ENCODE data around the gene CXCL3. TPM values are rescaled to one million over a fixed set of nuclear protein-coding genes. Genes with fewer than 3 reads are reported as not detected.

The CXCL3 gene
- total and polyA plus RNA-seq, 4 donors, result 0.07 to 0.96 (median 0.63) TPM

DNA sequence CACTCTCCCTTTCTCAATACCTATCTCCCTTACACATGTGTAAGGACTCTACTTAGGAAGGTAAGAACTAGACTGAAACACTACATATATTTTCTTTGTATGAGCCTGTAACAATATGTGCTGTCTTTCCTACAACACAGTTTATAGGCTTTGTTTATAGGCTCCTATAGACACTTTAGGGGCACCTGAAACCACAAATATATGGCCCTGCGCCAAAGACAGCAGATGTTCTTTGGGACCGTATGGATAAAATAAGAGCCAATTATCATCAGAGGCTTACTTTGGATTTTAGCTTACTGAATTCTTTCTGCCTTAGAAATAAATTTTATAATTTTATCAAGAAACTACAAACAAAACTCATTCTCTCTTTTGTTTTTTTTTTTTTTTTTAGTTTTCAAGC is 16.6 kb upstream of the CXCL3 start:
- H3K36me3 ChIP-seq (ENCODE audit: control insufficient read depth in 4 of 4, insufficient read depth in 3 of 4, low read depth in 1 of 4, low read length in 3 of 4), result no peaks in the 10 kb centered on the region
- DNase-seq (ENCODE audit: low spot score), result no peak
- WGBS, result 80% methylated on average over 2 of the region's 2 CpGs
- H3K4me1 ChIP-seq (ENCODE audit: control insufficient read depth in 4 of 4, insufficient read depth in 4 of 4, low read length in 3 of 4), result peaks cover 0 to 1% (median 0%) of the 10 kb centered on the region in 4 donors
- H3K9me3 ChIP-seq (ENCODE audit: control insufficient read depth in 4 of 4, low read length in 3 of 4), result no peaks in the 10 kb centered on the region
- no peaks in the 10 kb centered on the region for H3K27me3 ChIP-seq (ENCODE audit: control insufficient read depth in 4 of 4, insufficient read depth in 4 of 4, low read length in 3 of 4)
- H3K9ac ChIP-seq (ENCODE audit: low read depth in 1 of 2, low read length in 2 of 2), result no peak overlapping the region
- H3K4me3 ChIP-seq (ENCODE audit: low read depth in 1 of 3, low read length in 3 of 3), result no peak overlapping the region
- TF ChIP-seq JUND (IDR thresholded peaks at IDR 0.05) (no peak), SP1 (IDR thresholded peaks at IDR 0.05) (no peak), HNF4G (IDR thresholded peaks at IDR 0.05) (no peak)
- TF ChIP-seq, protein P1, sequence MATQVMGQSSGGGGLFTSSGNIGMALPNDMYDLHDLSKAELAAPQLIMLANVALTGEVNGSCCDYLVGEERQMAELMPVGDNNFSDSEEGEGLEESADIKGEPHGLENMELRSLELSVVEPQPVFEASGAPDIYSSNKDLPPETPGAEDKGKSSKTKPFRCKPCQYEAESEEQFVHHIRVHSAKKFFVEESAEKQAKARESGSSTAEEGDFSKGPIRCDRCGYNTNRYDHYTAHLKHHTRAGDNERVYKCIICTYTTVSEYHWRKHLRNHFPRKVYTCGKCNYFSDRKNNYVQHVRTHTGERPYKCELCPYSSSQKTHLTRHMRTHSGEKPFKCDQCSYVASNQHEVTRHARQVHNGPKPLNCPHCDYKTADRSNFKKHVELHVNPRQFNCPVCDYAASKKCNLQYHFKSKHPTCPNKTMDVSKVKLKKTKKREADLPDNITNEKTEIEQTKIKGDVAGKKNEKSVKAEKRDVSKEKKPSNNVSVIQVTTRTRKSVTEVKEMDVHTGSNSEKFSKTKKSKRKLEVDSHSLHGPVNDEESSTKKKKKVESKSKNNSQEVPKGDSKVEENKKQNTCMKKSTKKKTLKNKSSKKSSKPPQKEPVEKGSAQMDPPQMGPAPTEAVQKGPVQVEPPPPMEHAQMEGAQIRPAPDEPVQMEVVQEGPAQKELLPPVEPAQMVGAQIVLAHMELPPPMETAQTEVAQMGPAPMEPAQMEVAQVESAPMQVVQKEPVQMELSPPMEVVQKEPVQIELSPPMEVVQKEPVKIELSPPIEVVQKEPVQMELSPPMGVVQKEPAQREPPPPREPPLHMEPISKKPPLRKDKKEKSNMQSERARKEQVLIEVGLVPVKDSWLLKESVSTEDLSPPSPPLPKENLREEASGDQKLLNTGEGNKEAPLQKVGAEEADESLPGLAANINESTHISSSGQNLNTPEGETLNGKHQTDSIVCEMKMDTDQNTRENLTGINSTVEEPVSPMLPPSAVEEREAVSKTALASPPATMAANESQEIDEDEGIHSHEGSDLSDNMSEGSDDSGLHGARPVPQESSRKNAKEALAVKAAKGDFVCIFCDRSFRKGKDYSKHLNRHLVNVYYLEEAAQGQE (IDR thresholded peaks at IDR 0.05), result no peak
- no peak overlapping the region for H3K27ac ChIP-seq (ENCODE audit: low read depth in 1 of 2, low read length in 2 of 2)

DNA sequence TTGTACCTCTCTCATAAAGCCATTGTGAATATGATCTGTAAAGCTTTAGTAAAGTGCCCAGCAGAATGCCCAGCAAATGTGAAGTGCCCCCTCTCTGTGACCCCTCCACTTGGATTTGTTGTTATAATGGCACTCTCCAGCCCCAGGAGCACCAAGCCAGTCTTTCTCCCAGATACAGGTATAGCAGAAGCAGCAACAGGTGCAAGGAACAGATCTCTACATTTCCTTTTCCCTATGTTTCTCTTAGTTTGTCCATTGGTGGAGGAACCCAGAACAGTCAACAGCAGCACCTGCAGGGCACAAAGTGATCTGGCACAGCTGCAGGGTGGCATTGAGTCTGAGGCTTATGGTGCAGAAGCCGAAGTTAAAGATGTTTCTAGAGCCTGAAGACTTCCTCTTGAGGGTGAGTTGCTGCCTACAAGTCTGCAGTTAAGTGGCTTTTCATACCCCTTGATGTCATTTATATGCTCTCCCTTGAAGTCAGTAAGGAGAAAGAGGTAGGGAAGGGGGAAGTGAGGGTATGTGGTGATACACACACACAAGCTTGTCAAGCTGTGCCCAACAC is 16.1 kb upstream of the CXCL3 start:
- Histone ChIP-seq H3K4me1 (ENCODE audit: control insufficient read depth in 4 of 4, insufficient read depth in 4 of 4, low read length in 3 of 4) (peaks cover 0 to 1% (median 0%) of the 10 kb centered on the region in 4 donors), H3K9me3 (ENCODE audit: control insufficient read depth in 4 of 4, low read length in 3 of 4) (no peaks in the 10 kb centered on the region), H3K4me3 (ENCODE audit: low read depth in 1 of 3, low read length in 3 of 3) (no peak overlapping the region), H3K9ac (ENCODE audit: low read depth in 1 of 2, low read length in 2 of 2) (no peak overlapping the region), H3K27ac (ENCODE audit: low read depth in 1 of 2, low read length in 2 of 2) (no peak overlapping the region), H3K27me3 (ENCODE audit: control insufficient read depth in 4 of 4, insufficient read depth in 4 of 4, low read length in 3 of 4) (no peaks in the 10 kb centered on the region), H3K36me3 (ENCODE audit: control insufficient read depth in 4 of 4, insufficient read depth in 3 of 4, low read depth in 1 of 4, low read length in 3 of 4) (no peaks in the 10 kb centered on the region)
- no peak for DNase-seq (ENCODE audit: low spot score)
- 75% methylated on average over 1 of the region's 1 CpG for WGBS
- TF ChIP-seq SP1 (IDR thresholded peaks at IDR 0.05) (no peak), HNF4A (conservative IDR thresholded peaks at IDR 0.05) (no peak), JUND (IDR thresholded peaks at IDR 0.05) (no peak), NR2F2 (IDR thresholded peaks at IDR 0.05) (no peak), HNF4G (IDR thresholded peaks at IDR 0.05) (no peak), FOXA2 (IDR thresholded peaks at IDR 0.05) (no peak), RAD21 (IDR thresholded peaks at IDR 0.05) (no peak), GABPA (IDR thresholded peaks at IDR 0.05 in 1 of 2, conservative IDR thresholded peaks at IDR 0.05 in 1 of 2) (no peak), TAF1 (conservative IDR thresholded peaks at IDR 0.05) (no peak), FOXA1 (IDR thresholded peaks at IDR 0.05) (no peak), RXRA (IDR thresholded peaks at IDR 0.05) (no peak), EGR1 (IDR thresholded peaks at IDR 0.05; ENCODE audit: low read depth in 2 of 2) (no peak), YY1 (IDR thresholded peaks at IDR 0.05) (no peak)
- TF ChIP-seq, protein P2, sequence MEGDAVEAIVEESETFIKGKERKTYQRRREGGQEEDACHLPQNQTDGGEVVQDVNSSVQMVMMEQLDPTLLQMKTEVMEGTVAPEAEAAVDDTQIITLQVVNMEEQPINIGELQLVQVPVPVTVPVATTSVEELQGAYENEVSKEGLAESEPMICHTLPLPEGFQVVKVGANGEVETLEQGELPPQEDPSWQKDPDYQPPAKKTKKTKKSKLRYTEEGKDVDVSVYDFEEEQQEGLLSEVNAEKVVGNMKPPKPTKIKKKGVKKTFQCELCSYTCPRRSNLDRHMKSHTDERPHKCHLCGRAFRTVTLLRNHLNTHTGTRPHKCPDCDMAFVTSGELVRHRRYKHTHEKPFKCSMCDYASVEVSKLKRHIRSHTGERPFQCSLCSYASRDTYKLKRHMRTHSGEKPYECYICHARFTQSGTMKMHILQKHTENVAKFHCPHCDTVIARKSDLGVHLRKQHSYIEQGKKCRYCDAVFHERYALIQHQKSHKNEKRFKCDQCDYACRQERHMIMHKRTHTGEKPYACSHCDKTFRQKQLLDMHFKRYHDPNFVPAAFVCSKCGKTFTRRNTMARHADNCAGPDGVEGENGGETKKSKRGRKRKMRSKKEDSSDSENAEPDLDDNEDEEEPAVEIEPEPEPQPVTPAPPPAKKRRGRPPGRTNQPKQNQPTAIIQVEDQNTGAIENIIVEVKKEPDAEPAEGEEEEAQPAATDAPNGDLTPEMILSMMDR (IDR thresholded peaks at IDR 0.05; ENCODE audit: low read depth, low read length, missing input control), result no peak
- TF ChIP-seq, protein P3, sequence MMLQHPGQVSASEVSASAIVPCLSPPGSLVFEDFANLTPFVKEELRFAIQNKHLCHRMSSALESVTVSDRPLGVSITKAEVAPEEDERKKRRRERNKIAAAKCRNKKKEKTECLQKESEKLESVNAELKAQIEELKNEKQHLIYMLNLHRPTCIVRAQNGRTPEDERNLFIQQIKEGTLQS (IDR thresholded peaks at IDR 0.05), result no peak
- TF ChIP-seq, protein P4, sequence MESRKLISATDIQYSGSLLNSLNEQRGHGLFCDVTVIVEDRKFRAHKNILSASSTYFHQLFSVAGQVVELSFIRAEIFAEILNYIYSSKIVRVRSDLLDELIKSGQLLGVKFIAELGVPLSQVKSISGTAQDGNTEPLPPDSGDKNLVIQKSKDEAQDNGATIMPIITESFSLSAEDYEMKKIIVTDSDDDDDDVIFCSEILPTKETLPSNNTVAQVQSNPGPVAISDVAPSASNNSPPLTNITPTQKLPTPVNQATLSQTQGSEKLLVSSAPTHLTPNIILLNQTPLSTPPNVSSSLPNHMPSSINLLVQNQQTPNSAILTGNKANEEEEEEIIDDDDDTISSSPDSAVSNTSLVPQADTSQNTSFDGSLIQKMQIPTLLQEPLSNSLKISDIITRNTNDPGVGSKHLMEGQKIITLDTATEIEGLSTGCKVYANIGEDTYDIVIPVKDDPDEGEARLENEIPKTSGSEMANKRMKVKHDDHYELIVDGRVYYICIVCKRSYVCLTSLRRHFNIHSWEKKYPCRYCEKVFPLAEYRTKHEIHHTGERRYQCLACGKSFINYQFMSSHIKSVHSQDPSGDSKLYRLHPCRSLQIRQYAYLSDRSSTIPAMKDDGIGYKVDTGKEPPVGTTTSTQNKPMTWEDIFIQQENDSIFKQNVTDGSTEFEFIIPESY (IDR thresholded peaks at IDR 0.05), result no peak
- TF ChIP-seq, protein P1 (IDR thresholded peaks at IDR 0.05), result no peak
- TF ChIP-seq, protein P5, sequence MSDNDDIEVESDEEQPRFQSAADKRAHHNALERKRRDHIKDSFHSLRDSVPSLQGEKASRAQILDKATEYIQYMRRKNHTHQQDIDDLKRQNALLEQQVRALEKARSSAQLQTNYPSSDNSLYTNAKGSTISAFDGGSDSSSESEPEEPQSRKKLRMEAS (IDR thresholded peaks at IDR 0.05), result no peak

Measured in liver (tissue), 9 donors.